Stimulated activated CD4-positive, alpha-beta T cell treated with anti-CD3 and anti-CD28 coated beads, TNF-alpha, amount 100 ng/mL, for 1 hour (primary cell): ENCODE results near the gene HP.
A peak's percentile ranks its signal among the peaks of the same experiment; 100 is the strongest.

Experiments used
- DNase-seq, 3 donors: peaks; one replicate each; pipeline ENCODE4 v3.0.0-alpha.2; 2020; ENCODE audit warnings: low read depth in 3 of 3, low spot score in 1 of 3

Gene HP

GRCh38 chr16:72083778-72084404, 29.6 kb downstream of the HP start:
- DNase-seq: no peak

- no peak for DNase-seq
These were observed 30.1 kb downstream of the HP start for GRCh38 chr16:72084445-72084844.

GRCh38 chr16:72085002-72085401, 30.7 kb downstream of the HP start:
- no peak for DNase-seq

DNA sequence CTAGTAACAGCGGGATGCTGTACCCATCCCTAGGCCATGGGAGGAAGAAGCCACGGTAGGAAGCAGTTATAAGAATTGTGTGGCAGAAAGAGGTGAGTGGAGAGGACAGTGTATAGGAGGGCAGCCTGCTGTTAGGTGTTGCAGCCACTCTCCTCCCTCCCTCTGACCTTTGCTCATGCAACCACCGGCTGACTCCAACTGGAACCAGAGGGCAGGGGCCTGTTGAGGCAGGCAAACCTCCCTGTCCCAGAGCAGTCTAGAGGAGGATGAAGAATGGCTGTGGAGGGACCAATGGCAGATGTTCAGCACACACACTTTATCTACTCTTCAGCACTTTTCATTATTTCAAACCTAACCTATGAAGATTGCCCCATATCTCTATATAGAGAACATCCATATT, 36.9 kb downstream of the HP start:
- no peak for DNase-seq

GRCh38 chr16:72092832-72093447, 38.6 kb downstream of the HP start:
- no peak for DNase-seq

GRCh38 chr16:72093448-72094265, 39.4 kb downstream of the HP start, which contains the start of the genes DHX38 and TXNL4B:
Gene DHX38 (plus strand): TSS chr16:72093847. CDS start chr16:72096158, 2,311 bp downstream.
Gene TXNL4B (minus strand): TSS chr16:72093620. CDS start chr16:72090749, 2,871 bp downstream.
- DNase-seq: peak; percentile 69 to 75 (median 73)

DNA sequence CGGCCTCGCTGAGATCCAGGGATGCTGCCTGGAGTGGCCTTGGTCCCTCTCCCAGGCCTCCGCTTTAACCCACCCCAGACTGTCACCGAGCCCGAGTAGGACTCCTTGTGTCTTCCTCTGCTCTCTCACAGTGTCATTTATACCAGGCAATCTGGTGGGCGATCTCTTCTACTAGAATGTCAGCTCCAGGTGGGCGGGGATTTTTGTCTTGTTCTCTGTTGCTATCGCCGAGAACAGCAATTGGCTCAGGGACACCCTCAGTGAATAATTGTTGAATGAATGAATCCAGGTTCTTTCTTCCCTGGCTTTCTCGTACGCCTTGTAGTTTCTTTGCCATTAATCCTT, 39.9 kb downstream of the HP start:
- DNase-seq: no peak

- DNase-seq: no peak
These were observed 44.6 kb downstream of the HP start for GRCh38 chr16:72098936-72099335.

DNA sequence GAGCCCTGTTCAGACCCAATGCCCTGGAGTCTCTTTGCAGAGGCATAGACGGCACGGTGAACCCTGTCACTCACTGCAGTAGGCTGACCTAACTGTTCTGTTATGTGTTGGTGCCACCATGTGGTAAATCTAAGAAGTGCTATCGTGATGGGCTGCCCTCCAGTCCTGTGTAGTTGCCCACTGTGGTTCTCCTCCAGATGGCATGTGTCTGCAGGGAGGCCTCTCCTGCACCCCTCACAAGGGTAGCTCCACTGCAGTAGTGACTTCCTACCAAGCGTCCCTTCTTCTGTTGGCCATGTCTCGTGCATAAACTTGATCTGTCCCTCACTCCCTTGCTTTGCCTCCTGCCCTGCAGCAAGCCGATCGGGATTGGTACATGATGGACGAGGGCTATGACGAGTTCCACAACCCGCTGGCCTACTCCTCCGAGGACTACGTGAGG, 45.1 kb downstream of the HP start:
- DNase-seq: no peak

GRCh38 chr16:72101195-72101594, 46.9 kb downstream of the HP start:
- no peak for DNase-seq

DNA sequence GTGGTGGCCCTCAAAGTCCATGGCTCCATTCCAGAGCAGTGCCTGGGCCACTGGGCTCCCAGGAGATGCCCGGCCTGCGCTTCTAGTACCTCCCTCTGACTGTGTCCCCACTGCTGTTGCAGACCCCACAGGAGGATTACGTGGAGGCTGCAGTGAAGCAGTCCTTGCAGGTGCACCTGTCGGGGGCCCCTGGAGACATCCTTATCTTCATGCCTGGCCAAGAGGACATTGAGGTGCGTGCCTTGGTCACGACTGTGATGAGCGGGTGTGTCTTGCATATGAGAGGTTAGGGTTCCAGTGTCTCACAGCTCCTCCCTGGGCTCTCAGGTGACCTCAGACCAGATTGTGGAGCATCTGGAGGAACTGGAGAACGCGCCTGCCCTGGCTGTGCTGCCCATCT, 50.6 kb downstream of the HP start:
- DNase-seq: no peak

GRCh38 chr16:72105978-72106377, 51.7 kb downstream of the HP start:
- no peak for DNase-seq

GRCh38 chr16:72107371-72107770, 53.1 kb downstream of the HP start:
- DNase-seq: no peak

DNA sequence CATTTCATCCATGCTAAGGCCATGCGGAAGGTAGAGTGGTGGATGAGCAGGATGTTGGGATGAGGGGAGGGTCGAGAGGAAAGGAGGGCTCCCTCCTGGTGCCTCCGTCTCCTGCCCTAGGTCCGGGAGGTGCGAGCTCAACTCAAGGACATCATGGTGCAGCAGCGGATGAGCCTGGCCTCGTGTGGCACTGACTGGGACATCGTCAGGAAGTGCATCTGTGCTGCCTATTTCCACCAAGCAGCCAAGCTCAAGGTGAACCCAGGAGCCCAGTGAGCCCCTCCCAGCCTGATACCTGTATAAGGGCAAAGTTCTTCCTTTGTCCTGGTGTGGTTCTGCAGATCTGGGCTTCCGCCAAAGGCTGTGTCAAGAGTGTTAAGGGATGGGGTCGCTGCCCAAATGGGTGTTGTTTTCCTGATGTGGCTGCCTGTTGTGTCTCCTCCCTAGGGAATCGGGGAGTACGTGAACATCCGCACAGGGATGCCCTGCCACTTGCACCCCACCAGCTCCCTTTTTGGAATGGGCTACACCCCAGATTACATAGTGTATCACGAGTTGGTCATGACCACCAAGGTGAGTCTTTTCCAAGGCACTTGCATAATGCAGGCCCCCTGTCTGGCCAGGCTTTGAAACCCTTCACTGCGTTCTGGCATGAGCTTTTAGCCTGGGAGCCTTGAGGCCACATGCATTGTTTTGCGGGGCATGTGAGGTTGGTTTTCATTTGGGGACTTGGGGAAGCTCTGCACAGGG, 54.2 kb downstream of the HP start:
- no peak for DNase-seq

- no peak for DNase-seq
These were observed 55.0 kb downstream of the HP start for GRCh38 chr16:72109300-72109699.

GRCh38 chr16:72109966-72110530, 55.7 kb downstream of the HP start:
- DNase-seq: no peak
